HL-60 (cell line): ENCODE measurements around the gene SPATA2.

ENCODE experiments used
- DNase-seq, 2 experiments: peaks; one replicate each; pipeline ENCODE4 v3.0.0-alpha.2; 2010 to 2020; ENCODE audit warnings: low read depth in 1 of 2, low spot score in 1 of 2
- H3K27ac ChIP-seq: fragments of 250-450 bp; sonication (Bioruptor Pico); replicated peaks from 2 replicates; pipeline ENCODE4 v1.5.1; 2020; ENCODE audit warnings: mild to moderate bottlenecking, moderate library complexity
- H3K27me3 ChIP-seq: fragments of 250-450 bp; sonication (Bioruptor Pico); 2 replicates; pipeline ENCODE4 v1.5.1; 2021; ENCODE audit warnings: mild to moderate bottlenecking, moderate library complexity; ENCODE audit not compliant: insufficient read depth, poor library complexity, severe bottlenecking
- H3K4me3 ChIP-seq: replicated peaks from 2 replicates; pipeline ENCODE4 v1.5.1; 2011; ENCODE audit warnings: mild to moderate bottlenecking, control low read depth, low read length; ENCODE audit not compliant: insufficient read depth
- GABPA ChIP-seq: IDR thresholded peaks from 2 replicates; pipeline ENCODE4 v1.6.1; 2012; ENCODE audit warnings: low read depth
- POLR2AphosphoS5 ChIP-seq: IDR thresholded peaks from 2 replicates; pipeline ENCODE4 v1.6.1; 2012; ENCODE audit warnings: low read depth
- SPI1 ChIP-seq: IDR thresholded peaks from 2 replicates; pipeline ENCODE4 v1.6.1; 2012; ENCODE audit warnings: low read depth, mild to moderate bottlenecking, borderline replicate concordance
- TF ChIP-seq, protein P1 (sequence below): IDR thresholded peaks from one replicate; pipeline ENCODE4 v1.5.1; 2011; ENCODE audit warnings: low read length, control low read depth, inconsistent platforms; ENCODE audit not compliant: insufficient read depth
- TF ChIP-seq, protein P2 (sequence below): IDR thresholded peaks from 2 replicates; pipeline ENCODE4 v1.6.1; 2012; ENCODE audit warnings: low read depth; ENCODE audit not compliant: insufficient replicate concordance

SPATA2 gene

DNA sequence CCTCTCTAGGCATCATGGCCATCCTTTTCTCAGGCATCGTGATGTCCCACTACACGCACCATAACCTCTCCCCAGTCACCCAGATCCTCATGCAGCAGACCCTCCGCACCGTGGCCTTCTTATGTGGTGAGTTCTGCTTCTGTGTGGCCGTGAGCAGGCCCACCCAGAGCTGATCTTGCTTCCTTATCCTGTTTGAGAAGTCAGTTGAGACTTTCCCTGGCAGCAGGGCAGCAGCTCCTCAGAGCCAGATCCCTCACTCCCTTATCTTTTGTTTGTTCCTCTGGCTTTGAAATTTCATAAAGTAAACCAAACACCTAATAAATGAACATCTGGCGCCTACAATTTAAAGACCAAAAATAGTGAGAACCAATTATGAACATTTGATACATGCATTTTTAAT lies 40.6 kb downstream of the SPATA2 start:
- Histone ChIP-seq H3K27ac (no peak overlapping the region), H3K4me3 (no peak overlapping the region), H3K27me3 (no peaks in the 10 kb centered on the region)
- DNase-seq: no peak
- TF ChIP-seq GABPA (no peak), POLR2AphosphoS5 (no peak), SPI1 (no peak)
- TF ChIP-seq, protein P1, sequence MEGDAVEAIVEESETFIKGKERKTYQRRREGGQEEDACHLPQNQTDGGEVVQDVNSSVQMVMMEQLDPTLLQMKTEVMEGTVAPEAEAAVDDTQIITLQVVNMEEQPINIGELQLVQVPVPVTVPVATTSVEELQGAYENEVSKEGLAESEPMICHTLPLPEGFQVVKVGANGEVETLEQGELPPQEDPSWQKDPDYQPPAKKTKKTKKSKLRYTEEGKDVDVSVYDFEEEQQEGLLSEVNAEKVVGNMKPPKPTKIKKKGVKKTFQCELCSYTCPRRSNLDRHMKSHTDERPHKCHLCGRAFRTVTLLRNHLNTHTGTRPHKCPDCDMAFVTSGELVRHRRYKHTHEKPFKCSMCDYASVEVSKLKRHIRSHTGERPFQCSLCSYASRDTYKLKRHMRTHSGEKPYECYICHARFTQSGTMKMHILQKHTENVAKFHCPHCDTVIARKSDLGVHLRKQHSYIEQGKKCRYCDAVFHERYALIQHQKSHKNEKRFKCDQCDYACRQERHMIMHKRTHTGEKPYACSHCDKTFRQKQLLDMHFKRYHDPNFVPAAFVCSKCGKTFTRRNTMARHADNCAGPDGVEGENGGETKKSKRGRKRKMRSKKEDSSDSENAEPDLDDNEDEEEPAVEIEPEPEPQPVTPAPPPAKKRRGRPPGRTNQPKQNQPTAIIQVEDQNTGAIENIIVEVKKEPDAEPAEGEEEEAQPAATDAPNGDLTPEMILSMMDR: no peak
- TF ChIP-seq, protein P2, sequence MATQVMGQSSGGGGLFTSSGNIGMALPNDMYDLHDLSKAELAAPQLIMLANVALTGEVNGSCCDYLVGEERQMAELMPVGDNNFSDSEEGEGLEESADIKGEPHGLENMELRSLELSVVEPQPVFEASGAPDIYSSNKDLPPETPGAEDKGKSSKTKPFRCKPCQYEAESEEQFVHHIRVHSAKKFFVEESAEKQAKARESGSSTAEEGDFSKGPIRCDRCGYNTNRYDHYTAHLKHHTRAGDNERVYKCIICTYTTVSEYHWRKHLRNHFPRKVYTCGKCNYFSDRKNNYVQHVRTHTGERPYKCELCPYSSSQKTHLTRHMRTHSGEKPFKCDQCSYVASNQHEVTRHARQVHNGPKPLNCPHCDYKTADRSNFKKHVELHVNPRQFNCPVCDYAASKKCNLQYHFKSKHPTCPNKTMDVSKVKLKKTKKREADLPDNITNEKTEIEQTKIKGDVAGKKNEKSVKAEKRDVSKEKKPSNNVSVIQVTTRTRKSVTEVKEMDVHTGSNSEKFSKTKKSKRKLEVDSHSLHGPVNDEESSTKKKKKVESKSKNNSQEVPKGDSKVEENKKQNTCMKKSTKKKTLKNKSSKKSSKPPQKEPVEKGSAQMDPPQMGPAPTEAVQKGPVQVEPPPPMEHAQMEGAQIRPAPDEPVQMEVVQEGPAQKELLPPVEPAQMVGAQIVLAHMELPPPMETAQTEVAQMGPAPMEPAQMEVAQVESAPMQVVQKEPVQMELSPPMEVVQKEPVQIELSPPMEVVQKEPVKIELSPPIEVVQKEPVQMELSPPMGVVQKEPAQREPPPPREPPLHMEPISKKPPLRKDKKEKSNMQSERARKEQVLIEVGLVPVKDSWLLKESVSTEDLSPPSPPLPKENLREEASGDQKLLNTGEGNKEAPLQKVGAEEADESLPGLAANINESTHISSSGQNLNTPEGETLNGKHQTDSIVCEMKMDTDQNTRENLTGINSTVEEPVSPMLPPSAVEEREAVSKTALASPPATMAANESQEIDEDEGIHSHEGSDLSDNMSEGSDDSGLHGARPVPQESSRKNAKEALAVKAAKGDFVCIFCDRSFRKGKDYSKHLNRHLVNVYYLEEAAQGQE: no peak

GRCh38 chr20:49872056-49872455 lies 43.3 kb downstream of the SPATA2 start:
- DNase-seq: no peak
- TF ChIP-seq, protein P1: no peak
- TF ChIP-seq GABPA (no peak), POLR2AphosphoS5 (no peak), SPI1 (no peak)
- TF ChIP-seq, protein P2: no peak
- H3K4me3 ChIP-seq: no peak overlapping the region
- H3K27me3 ChIP-seq: no peaks in the 10 kb centered on the region
- H3K27ac ChIP-seq: no peak overlapping the region

- Histone ChIP-seq H3K27me3 (no peaks in the 10 kb centered on the region), H3K27ac (no peak overlapping the region), H3K4me3 (no peak overlapping the region)
- DNase-seq: no peak
- TF ChIP-seq GABPA (no peak), SPI1 (no peak), POLR2AphosphoS5 (no peak)
- TF ChIP-seq, protein P2: no peak
- TF ChIP-seq, protein P1: no peak
Measured at GRCh38 chr20:49871391-49871948, 43.9 kb downstream of the SPATA2 start.
